B cell (primary cell): ENCODE data around the gene UBE2J2. TPM values are rescaled to one million over a fixed set of nuclear protein-coding genes. Genes with fewer than 3 reads are reported as not detected.

ENCODE experiments used
- ATAC-seq: fragments of 200-7000 bp; cut with Tn5 transposase; one replicate; pipeline ENCODE4 v1.10.0; 2021; ENCODE audit warnings: low read depth, mild to moderate bottlenecking, moderate number of reproducible peaks, moderate library complexity
- CTCF ChIA-PET: fragments of 350-600 bp; sonication (Branson Sonifier 250); formaldehyde crosslinking; loops from one replicate; lab custom pipeline; 2021; ENCODE audit warnings: antibody characterized with exemption, inconsistent platforms; lab: Charles Lee
- POLR2A ChIA-PET: fragments of 350-600 bp; sonication (Branson Sonifier 250); formaldehyde crosslinking; loops from one replicate; lab custom pipeline; 2021; ENCODE audit warnings: antibody characterized with exemption; lab: Charles Lee
- DNase-seq: peaks from one replicate; pipeline ENCODE4 v3.0.0; 2013
- H2AFZ ChIP-seq: 2 replicates; pipeline ENCODE4 v1.6.1; 2012; ENCODE audit warnings: mild to moderate bottlenecking, low read depth, low read length; ENCODE audit not compliant: insufficient read depth, poor library complexity, severe bottlenecking
- H3K27ac ChIP-seq, 2 donors: 1 replicate in 1 of 2; 2 replicates in 1 of 2; pipeline ENCODE4 v1.5.1; 2012 to 2013; ENCODE audit warnings: low read length in 2 of 2, mild to moderate bottlenecking in 2 of 2, moderate library complexity in 1 of 2
- H3K27me3 ChIP-seq, 4 experiments: fragments of 200-600 bp in 1 of 4; sonication (generic) in 1 of 4; replicated peaks in 1 of 4; 1 replicate in 2 of 4; 2 replicates in 2 of 4; pipeline versions ENCODE4 v1.6.1 to v1.7.0; 2013 to 2016; ENCODE audit warnings: low read length in 3 of 4, mild to moderate bottlenecking in 2 of 4, mixed read lengths in 1 of 4, moderate library complexity in 1 of 4; ENCODE audit not compliant: insufficient read depth in 4 of 4, control insufficient read depth in 3 of 4; ENCODE audit errors: control extremely low read depth in 1 of 4
- H3K36me3 ChIP-seq, 2 experiments: replicated peaks in 1 of 2; 1 replicate in 1 of 2; 2 replicates in 1 of 2; pipeline versions ENCODE4 v1.6.1 to v1.7.1; 2013; ENCODE audit warnings: low read length in 1 of 2; ENCODE audit not compliant: insufficient read depth in 2 of 2, control insufficient read depth in 1 of 2; ENCODE audit errors: control extremely low read depth in 1 of 2, extremely low read depth in 1 of 2
- H3K4me1 ChIP-seq, 2 donors: fragments of 200-600 bp in 1 of 2; sonication (generic) in 1 of 2; 1 replicate in 1 of 2; 2 replicates in 1 of 2; pipeline versions ENCODE4 v1.5.1 to v1.6.1; 2013 to 2017; ENCODE audit warnings: low read length in 2 of 2; ENCODE audit not compliant: control insufficient read depth in 2 of 2, insufficient read depth in 2 of 2
- H3K4me2 ChIP-seq: replicated peaks from 2 replicates; pipeline ENCODE3; 2012; ENCODE audit warnings: mild to moderate bottlenecking, low read depth, low read length; ENCODE audit not compliant: poor library complexity, severe bottlenecking
- H3K4me3 ChIP-seq, 5 experiments: fragments of 200-600 bp in 1 of 5; sonication (generic) in 1 of 5; 1 replicate in 3 of 5; 2 replicates in 2 of 5; pipeline versions ENCODE4 v1.5.1 to v1.7.0; 2011 to 2016; ENCODE audit warnings: low read length in 4 of 5, mild to moderate bottlenecking in 4 of 5, low read depth in 2 of 5, control low read depth in 1 of 5, moderate library complexity in 1 of 5; ENCODE audit not compliant: insufficient read depth in 1 of 5; ENCODE audit errors: control extremely low read depth in 1 of 5, extremely low read depth in 1 of 5
- H3K79me2 ChIP-seq: fragments of 200-600 bp; sonication (generic); one replicate; pipeline ENCODE4 v1.6.0; 2016; ENCODE audit warnings: low read length; ENCODE audit not compliant: control insufficient read depth, insufficient read depth
- H3K9ac ChIP-seq: fragments of 200-600 bp; sonication (generic); 2 replicates; pipeline ENCODE4 v1.6.1; 2017; ENCODE audit warnings: mild to moderate bottlenecking, low read length, moderate library complexity
- H3K9me3 ChIP-seq, 3 donors: one replicate each; pipeline versions ENCODE4 v1.6.1 to v1.7.1; 2013; ENCODE audit warnings: low read length in 2 of 3; ENCODE audit not compliant: control insufficient read depth in 2 of 3, insufficient read depth in 1 of 3; ENCODE audit errors: control extremely low read depth in 1 of 3
- H4K20me1 ChIP-seq: 2 replicates; pipeline ENCODE4 v1.6.0; 2012; ENCODE audit warnings: mild to moderate bottlenecking, low read length; ENCODE audit not compliant: insufficient read depth, control insufficient read depth, poor library complexity, severe bottlenecking
- H3K27ac Mint-ChIP-seq: one replicate; pipeline ENCODE4 v1.8.0; 2021; ENCODE audit warnings: mixed read lengths
- H3K27me3 Mint-ChIP-seq: one replicate; pipeline ENCODE4 v1.8.0; 2021; ENCODE audit warnings: mixed read lengths
- H3K4me1 Mint-ChIP-seq: one replicate; pipeline ENCODE4 v1.8.0; 2021; ENCODE audit warnings: mixed read lengths
- H3K4me3 Mint-ChIP-seq: one replicate; pipeline ENCODE4 v1.8.0; 2021; ENCODE audit warnings: mixed read lengths
- H3K9me3 Mint-ChIP-seq: one replicate; pipeline ENCODE4 v1.8.0; 2022; ENCODE audit warnings: mixed read lengths; ENCODE audit not compliant: insufficient read depth
- CTCF ChIP-seq: fragments of 200-600 bp; IDR thresholded peaks from one replicate; pipeline ENCODE4 v1.8.0; 2022; ENCODE audit warnings: antibody characterized with exemption, mild to moderate bottlenecking
- EZH2 ChIP-seq: IDR thresholded peaks from 2 replicates; pipeline ENCODE4 v1.6.1; 2012; ENCODE audit warnings: borderline replicate concordance, low read depth, mild to moderate bottlenecking, moderate library complexity, low read length; ENCODE audit not compliant: insufficient read depth, poor library complexity, severe bottlenecking
- WGBS: methylation state at CpG from one replicate; pipeline ENCODE4 v1.1.5; 2013; ENCODE audit warnings: missing lambda C conversion rate; ENCODE audit not compliant: insufficient coverage; 5-methylcytosine and 5-hydroxymethylcytosine counted together
- intact Hi-C: fragments of 100-400 bp; cut with micrococcal nuclease; formaldehyde crosslinking; loops from one replicate; pipeline ENCODE4 v1.10.0; 2022
- polyA plus RNA-seq: library from polyadenylated mRNA; depleted of rRNA; stranded (reverse); fragments of >200 nt; gene quantifications from 2 replicates; pipeline ENCODE4 v1.2.3, GENCODE V29; 2012
- total RNA-seq, 2 donors: library from RNA; stranded (reverse); fragments of 120-200 nt in 1 of 2; gene quantifications; 1 replicate in 1 of 2; 2 replicates in 1 of 2; pipeline versions ENCODE4 v1.2.3 to v1.2.4, GENCODE V29; 2013 to 2022

The UBE2J2 gene
- total and polyA plus RNA-seq, 2 donors (not counting 1 experiment from before 2014, with no cell fraction given): 40.1 to 115 TPM

- H3K4me1 ChIP-seq: peaks cover 18 to 19% of the 10 kb centered on the region in 2 donors
- ChIA-PET POLR2A (no interaction called here), CTCF (interaction anchor here (0.5 to 1.8 kb wide), 2 partner anchors 33 to 97 kb away, joined by 4 to 5 read pairs; no protein-coding TSS in a partner anchor)
- no peaks in the 10 kb centered on the region for H3K27me3 ChIP-seq
- H3K36me3 ChIP-seq: peaks cover 0 to 57% of the 10 kb centered on the region in 2 experiments
- DNase-seq: no peak
- TF ChIP-seq CTCF: no peak
- no peak for TF ChIP-seq EZH2
- H3K9me3 Mint-ChIP-seq: no peaks in the 10 kb centered on the region
- H3K27me3 Mint-ChIP-seq: no peaks in the 10 kb centered on the region
- H3K79me2 ChIP-seq: peaks cover 14% of the 10 kb centered on the region
- no peak overlapping the region for H2AFZ ChIP-seq
- no peak overlapping the region for H3K9ac ChIP-seq
- no peak overlapping the region for H3K4me3 ChIP-seq
- H4K20me1 ChIP-seq: peaks cover 61% of the 10 kb centered on the region
- peaks cover 0 to 6% (median 0%) of the 10 kb centered on the region in 3 donors for H3K9me3 ChIP-seq
- no peak overlapping the region for H3K27ac Mint-ChIP-seq
- ATAC-seq: no peak
- intact Hi-C loops: no loop called here
- H3K4me1 Mint-ChIP-seq: peaks cover 20% of the 10 kb centered on the region
- no peak overlapping the region for H3K4me3 Mint-ChIP-seq
- 96% methylated on average over 36 of the region's 36 CpGs for WGBS
- no peak overlapping the region for H3K27ac ChIP-seq
- H3K4me2 ChIP-seq: no peak overlapping the region
Observed at GRCh38 chr1:1218524-1219200, 55.0 kb downstream of the UBE2J2 start.
